HG03159 (cell line): ENCODE results near the gene ERC2.
"Not testable (repeated sequence)": the region's sequence is repeated elsewhere in the genome, so short reads cannot be mapped to it uniquely, and the experiment has no call there.

Experiments
- ATAC-seq: cut with Tn5 transposase; IDR thresholded peaks from one replicate; pipeline ENCODE4 v1.9.1; 2021; ENCODE audit warnings: mild to moderate bottlenecking, moderate library complexity; ENCODE audit not compliant: unreplicated experiment

The ERC2 gene

DNA sequence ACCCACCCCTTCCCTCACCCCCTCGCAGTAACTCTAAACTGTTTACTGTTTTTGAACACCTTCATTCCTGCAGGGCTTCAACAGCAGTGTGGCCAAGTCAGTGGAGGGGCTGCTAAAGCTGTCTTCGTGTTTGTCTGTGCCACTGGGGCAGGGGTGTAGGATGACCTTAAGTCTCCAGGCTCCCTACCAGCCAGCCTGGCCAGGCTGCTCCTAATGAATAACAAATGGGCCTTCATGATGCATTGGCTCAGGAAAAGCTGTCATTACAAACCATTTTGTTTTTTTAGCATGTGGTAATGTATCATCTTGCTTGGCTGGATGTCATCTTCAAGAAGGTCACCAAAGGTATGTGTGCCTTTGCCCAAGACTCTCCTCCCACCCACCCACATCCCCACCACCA lies 609.0 kb downstream of the ERC2 start:
- no peak for ATAC-seq

DNA sequence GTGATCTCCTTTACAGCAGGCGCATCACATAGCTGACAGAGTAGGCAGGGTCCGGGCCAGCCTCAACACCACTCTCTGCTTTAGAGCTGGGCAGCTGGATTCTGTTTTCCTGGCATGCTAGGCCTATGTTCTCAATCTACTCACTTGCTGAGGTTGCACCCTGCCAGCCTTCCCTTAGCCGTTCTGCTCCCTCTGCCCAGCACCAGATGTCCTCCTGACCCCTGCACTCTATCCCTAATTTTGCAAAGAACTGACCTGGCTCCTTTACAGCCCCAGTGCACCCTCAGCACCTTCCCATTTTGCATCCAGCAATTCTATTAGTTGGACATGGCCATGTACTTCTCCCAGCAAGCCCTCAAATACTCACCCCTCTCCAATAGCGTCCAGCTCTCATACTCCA lies 609.5 kb downstream of the ERC2 start:
- ATAC-seq = no peak

DNA sequence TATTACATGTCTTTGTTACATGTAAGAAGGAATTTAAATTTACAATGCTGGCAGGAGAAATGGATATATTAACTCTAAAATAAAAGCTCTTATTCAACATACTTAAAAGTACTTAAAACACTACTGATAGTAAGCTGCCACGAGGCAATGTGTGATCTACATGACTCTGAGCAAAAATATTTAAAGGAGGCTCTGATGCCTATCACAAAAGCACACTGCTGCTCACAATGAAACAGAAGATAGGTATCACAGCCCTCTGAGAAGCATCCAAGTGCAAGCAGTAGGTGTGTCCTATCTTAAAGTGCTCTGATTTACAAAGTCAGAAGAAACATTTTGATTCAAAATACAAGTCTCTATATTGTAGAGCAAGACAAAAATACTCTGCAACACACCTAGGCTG lies 610.0 kb downstream of the ERC2 start:
- no peak for ATAC-seq

DNA sequence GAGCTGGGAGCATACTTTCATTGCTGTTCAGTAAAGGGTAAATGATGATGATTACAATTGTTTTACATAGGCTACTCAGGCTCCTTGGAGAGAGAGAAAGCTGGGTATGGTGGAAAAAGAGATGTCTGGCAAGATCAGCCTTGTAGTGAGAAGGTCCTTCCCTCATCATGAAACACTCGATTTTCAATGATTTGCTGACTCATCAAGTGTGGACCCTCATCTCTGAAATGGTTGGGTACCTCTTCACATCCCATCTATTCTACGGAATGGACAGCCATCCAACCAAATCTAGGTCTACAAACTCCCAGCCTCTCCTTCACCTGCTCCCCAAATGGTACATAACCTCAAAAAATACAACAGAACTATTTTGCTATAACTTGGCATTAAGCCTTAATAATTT lies 610.6 kb downstream of the ERC2 start:
- ATAC-seq = no peak

DNA sequence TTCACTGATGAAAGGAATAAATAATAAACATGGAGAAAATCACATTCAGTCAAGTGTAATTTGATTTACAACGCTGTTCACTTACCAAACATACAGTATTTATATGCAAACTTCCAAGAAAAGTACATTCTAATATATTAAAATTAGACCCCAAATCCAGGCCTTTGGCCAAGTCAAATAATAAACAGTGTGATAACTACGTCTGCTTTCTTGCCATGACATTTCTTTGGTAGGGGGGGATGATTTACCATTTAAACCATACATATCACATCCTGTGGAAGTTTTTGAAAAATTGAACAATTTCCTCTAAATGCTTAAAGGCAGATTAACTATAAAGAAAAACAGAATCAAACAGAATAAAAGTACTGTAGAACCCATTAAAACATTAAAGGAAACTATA lies 613.0 kb downstream of the ERC2 start:
- ATAC-seq = no peak

DNA sequence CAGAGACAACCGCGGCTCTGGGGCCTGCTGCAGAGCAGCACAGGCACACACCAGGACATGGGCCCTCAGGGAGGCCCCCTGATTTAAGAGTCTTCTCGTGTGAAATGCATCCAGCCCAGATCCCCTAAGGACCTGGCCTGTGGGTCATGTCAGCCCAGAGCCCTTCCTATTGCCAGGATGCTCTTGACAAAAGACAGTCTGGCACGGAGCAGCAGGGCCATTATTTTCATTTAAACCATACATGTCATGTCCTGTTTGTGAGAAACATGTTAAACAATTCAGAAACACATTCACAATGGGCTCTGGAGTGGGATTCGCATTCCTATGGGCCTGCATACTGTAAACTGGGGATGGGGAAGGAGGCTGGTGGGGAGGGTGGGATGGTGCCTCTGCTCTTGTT lies 613.8 kb downstream of the ERC2 start:
- no peak for ATAC-seq

DNA sequence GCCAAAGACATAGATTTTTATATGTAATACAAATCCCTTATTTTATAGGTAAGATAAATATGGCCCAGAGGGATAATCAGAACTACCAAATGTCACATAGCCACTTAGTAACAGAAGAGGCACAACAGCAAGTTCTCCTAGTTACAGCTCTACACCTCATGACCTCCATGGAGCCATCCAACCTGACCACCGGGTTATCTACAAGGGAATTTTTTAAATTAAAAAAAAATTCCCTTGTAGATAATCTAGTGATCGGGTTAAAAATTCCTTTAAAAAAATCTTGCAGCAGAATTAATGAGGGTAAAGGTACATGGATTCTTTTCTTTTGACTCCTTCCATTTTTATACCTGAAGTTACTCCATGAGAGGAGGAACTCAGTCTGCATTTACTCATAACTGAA lies 615.9 kb downstream of the ERC2 start:
- no peak for ATAC-seq

DNA sequence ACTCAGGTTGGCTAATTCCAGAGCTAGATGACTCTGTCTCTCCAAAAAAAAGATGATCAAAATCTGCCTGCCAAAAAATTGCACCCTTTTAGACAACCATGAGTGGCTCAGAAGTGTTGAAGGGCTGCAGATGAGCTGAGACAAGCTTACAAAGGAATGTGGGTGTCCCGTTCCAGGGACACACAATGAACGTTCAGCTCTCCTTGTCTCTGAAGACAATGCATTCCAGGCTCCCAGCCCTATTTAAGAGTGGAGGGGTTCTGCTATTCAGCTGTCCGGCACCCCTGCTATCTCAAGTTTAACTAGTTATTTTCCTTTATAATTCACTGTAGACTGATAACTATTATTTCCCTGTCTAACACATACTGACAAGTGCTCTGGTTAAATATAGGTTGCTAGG lies 626.1 kb downstream of the ERC2 start:
- no peak for ATAC-seq

DNA sequence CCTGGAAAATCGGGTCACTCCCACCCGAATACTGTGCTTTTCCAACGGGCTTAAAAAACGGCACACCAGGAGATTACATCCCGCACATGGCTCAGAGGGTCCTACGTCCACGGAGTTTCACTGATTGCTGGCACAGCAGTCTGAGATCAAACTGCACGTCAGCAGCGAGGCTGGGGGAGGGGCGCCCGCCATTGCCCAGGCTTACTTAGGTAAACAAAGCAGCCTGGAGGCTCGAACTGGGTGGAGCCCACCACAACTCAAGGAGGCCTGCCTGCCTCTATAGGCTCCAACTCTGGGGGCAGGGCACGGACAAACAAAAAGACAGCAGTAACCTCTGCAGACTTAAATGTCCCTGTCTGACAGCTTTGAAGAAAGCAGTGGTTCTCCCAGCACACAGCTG lies 636.4 kb downstream of the ERC2 start:
- ATAC-seq = not testable (repeated sequence)

DNA sequence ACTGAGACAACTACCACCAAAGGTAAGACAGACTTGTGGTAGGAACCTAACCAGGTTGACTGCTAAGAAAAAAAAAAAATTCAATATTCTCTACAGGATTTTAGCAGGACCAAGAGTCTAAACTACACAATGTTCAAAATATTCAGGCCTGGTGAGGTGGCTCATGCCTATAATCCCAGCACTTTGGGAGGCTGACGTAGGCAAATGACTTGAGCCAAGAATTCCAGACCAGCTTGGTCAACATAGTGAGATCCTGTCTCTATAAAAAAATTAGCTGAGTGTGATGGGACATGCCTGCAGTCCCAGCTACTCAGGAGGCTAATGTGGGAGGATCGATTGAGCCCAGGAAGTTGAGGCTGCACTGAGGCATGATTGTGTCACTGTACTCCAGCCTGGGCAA lies 639.6 kb downstream of the ERC2 start:
- ATAC-seq = no peak

DNA sequence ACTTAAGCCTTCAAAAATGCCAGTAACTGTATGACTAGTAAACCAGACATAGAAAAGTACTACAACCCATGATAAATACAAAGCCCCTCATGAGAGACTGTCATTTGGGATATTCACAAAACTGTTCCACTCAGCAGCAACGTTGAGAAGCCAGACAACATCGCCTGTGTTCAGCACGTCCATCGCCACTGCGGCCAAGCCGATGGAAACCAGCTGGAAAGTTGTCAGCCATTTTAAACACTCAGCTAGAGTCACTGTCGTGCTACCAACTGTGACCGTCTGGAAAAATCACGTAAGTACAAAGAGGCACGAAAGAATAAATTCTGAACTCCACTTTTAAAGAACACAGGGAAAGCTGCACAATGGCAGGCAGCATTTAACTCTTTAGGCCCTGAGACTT lies 640.5 kb downstream of the ERC2 start:
- ATAC-seq = no peak

DNA sequence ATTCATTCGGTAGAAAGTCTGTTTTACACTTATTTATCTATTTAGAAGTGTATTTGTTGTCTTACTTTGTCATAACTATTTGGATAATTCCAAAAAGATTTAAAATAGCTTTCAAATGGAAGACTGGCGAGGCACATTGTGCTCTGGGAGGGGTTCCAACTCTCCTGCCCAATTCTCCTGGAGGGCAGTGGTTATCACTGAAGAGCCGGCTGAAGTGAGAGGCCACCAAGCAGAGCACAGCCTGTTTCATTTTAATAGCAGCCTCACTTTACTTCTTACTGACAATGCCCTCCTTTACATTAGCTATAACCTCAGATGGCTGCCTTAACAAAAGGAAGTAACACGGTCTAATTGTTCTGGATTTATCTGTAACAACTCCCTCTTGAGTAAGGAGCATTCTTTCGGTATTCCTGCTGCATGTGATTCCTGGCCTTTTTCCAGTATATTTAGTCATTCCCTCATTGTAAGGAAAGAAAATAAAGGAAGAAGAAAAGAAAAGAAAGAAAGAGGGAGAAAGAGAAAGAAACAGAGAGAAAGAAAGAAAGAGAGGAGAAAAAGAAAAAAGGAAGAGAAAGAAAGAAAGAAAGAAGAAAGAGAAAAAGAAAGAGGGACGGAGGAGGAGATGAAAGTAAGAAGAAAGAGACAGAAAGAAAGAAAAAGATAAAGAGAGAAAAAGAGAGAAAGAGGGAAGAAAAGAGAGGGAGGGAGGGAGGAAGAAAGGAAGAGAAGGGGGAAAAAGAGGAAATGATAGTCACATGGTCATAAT lies 641.4 kb downstream of the ERC2 start:
- no peak for ATAC-seq

DNA sequence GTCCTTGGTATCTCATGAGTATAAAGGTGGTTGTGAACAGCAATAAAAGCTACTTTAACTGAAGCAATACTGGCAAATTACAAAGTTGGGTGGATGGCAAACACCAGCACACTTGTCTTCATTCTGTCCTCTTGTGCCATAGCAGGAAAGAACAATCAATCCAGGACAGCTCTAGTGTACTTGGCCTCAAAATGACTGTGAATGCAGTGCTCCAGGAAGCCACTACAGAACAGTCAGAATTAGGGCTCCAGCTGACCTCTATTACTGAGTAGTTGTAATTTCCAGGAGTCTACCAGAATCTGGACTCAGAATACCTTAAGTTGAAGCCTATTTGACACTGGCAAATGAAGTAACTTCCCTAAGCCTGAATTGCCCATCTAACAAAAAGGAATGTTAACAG lies 642.2 kb downstream of the ERC2 start:
- no peak for ATAC-seq

DNA sequence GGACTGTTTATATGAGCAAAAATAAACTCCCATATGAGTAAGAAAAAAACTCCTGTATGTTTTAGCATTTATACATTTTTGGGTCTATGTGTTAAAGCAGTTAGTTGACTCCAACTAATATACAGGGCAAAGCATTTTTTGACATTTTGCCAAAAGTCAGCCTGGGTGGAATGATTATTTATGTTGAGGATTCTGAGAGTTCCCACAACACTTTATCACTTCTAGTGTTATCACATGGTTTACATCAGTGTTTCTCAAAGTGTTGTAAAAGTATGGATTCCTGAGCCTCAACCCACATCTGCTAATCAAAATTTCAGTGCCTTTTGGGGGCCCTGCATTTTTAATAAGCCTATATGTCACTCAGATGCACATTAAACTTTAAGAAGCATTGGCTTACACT lies 643.9 kb downstream of the ERC2 start:
- no peak for ATAC-seq

DNA sequence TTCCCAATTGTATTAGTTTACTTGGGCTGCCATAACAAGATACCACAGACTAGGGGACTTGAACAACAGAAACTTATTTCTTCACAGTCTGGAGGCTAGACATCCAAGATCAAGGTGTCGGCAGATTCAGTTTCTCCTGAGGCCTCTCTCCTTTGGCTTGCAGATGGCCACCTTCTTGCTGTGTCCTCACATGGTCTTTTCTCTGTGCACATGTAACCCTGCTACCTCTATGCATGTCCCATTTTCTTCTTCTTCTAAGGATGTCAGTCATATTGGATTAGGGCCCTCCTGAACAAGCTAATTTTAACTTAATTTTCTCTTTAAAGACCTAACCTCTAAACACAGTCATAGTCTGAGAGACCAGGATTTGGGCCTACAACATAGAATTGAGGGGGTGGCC lies 644.4 kb downstream of the ERC2 start:
- no peak for ATAC-seq

DNA sequence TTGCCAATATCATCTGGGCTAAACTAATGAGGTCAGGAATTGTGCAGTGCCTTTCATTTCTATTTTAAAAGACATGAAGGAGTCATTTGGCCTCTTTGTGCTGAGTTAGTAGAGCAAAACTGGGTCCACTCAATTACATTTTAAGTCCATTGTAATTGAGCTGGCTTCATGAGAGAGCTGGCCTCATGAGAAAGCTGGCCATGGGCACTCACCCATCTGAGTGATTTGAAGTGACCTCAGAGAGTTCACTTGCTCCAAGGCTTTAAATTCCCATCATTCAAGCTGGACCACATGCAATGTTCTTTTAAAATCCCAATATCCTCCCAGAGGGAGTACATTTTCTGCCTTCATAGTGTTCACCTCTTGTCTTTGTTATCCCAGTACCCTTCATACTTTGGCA lies 645.3 kb downstream of the ERC2 start:
- no peak for ATAC-seq

DNA sequence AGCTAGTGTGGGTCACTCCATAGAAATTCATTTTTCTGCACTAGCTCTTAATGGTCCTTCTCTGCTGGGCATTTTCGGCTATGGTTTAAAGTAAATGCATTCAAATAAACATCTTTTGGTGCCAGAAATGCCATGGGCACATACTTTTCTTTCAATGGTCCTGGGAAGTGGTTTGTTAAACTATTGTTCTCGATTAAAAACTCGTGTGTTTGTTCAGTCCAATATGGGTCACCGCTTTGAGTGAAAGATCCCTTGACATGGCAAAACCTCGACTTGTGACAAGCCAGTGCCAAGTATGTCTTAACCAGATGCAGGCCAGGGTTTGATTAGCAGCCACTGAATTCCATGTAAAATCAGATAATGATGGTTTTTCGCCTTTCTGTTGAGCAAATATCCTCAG lies 649.3 kb downstream of the ERC2 start:
- no peak for ATAC-seq

DNA sequence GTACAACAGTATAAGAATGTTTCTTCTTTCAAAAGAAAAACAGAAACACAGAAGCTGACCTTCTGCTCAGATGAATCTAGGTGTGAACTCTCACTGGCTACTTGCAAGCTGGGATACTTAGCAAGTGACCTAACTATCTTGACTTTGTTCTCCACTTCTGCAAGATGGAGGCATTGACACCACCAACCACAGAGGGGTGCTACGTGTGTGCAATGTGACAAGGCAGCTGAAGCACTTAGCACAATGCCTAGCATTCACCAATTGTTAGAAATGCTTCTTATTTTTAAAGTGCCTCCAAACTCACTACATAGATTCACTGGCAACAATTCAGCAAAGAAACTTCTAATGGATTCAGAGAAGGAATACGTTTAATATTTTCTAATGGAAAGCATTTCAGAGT lies 649.8 kb downstream of the ERC2 start:
- ATAC-seq = no peak

DNA sequence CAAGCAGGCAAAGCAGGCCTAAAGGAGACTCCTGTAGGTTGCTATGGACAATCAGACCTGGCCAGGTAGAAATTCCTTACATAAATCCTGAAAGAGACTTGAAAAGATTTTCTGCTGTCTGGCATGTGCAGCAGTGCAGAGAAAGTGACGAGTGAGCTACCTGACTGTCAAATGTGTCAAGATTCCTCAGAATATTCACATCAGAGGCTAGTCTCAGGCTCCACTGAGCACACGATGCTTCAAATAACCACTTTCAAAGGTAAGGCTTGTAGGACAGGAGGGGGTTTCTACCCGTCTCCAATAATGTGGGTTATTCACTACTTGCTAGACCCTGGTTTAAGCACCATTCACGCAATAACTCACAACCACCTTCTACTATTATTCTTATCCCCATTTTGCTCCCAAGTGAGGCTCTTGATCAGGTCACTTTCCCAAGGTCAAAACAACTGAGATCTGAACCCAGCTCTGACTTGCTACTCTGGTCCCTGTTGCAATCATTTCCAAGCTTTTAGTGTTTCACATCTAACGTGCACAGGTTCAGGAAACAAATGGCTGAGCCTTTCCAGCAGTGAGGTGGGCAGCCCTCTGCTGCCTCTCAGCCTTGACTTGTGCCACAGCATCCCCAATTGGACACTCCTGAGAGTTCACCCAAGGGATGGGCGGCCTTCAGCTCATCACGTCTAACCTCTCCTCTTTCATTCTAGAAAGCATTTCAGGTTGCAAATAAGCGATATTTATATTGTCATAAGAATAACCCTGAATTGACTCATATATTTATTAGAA lies 651.3 kb downstream of the ERC2 start:
- no peak for ATAC-seq

DNA sequence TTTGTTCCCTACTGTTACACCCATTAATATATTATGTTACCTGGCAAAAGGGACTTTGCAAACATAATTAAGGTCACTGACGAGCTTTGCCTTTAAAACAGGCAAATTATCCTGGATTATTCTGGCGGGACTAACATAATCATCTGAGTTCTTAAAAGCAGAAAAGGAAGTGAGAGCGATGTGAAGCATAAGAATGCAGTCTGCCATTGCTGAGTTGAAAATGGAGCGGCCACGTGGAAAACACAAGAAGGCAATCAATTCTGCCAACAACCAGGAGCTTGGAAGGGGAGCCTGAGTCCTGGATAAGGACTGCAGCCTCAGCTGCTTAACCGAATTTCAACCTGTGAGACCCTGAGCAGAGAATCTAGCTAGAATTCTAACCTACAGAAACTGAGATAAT lies 653.0 kb downstream of the ERC2 start:
- no peak for ATAC-seq

DNA sequence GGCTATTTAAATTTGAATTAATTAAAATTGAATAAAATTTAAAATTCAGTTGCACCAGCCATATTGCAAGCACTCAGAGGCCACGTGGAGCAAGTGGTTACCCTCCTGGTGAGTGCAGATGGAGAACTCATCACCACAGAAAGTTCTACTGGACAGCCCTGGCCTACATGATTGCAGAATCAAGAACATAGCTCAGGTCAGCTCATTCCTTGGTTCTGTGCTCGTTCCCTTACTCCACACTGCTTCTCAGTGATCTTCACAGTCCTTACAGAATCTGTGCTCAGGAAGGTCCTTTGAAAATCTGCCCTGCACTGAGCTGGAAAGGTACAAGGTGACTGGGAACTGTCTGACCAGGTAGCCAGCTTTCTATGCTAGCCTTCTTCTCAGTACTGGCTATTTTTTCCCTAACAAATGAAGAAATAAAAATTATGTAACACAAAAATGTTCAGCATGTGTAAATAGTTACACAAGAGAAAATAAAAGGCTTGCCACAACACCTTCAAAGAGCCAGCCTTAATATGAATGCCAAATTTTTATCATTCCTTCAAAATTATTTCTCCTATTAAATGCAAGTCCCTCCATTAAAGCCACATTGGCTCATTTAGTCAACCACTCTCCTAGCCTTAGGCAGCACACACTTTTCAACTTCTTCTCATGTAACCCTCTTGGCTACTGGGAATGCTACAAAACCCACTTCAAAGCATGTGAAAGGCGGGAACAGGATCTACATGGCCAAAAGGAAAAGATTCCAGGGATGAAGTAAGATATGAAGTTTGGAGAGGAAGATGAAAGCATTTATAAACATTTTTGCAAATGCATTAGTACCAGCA lies 654.8 kb downstream of the ERC2 start:
- ATAC-seq = no peak
